GM19328 (cell line): ENCODE measurements around the gene C16orf82.
"Not testable (repeated sequence)": the region's sequence is repeated elsewhere in the genome, so short reads cannot be mapped to it uniquely, and the experiment has no call there.

ENCODE experiments used
- ATAC-seq: cut with Tn5 transposase; IDR thresholded peaks from one replicate; pipeline ENCODE4 v1.9.1; 2021; ENCODE audit warnings: mild to moderate bottlenecking, moderate library complexity; ENCODE audit not compliant: unreplicated experiment

Gene C16orf82

GRCh38 chr16:27086031-27086430 is 19.3 kb downstream of the C16orf82 start:
- not testable (repeated sequence) for ATAC-seq

GRCh38 chr16:27088216-27088615 is 21.5 kb downstream of the C16orf82 start:
- no peak for ATAC-seq

GRCh38 chr16:27096375-27096774 is 29.6 kb downstream of the C16orf82 start:
- no peak for ATAC-seq

GRCh38 chr16:27097800-27098230 is 31.1 kb downstream of the C16orf82 start:
- ATAC-seq, result no peak

- no peak for ATAC-seq
These were observed 31.8 kb downstream of the C16orf82 start for GRCh38 chr16:27098366-27099049.

GRCh38 chr16:27102701-27103575 is 36.2 kb downstream of the C16orf82 start:
- ATAC-seq, result no peak

GRCh38 chr16:27103954-27104353 is 37.2 kb downstream of the C16orf82 start:
- ATAC-seq, result no peak

- ATAC-seq, result no peak
These were observed 39.6 kb downstream of the C16orf82 start for GRCh38 chr16:27106305-27106704.

GRCh38 chr16:27107185-27107592 is 40.5 kb downstream of the C16orf82 start:
- no peak for ATAC-seq

GRCh38 chr16:27108051-27108770 is 41.5 kb downstream of the C16orf82 start:
- no peak for ATAC-seq

- no peak for ATAC-seq
These were observed 42.3 kb downstream of the C16orf82 start for GRCh38 chr16:27108826-27109665.

- no peak for ATAC-seq
These were observed 43.2 kb downstream of the C16orf82 start for GRCh38 chr16:27109666-27110523.

- no peak for ATAC-seq
These were observed 43.8 kb downstream of the C16orf82 start for GRCh38 chr16:27110524-27110896.

GRCh38 chr16:27111486-27111885 is 44.8 kb downstream of the C16orf82 start:
- no peak for ATAC-seq

- no peak for ATAC-seq
These were observed 45.5 kb downstream of the C16orf82 start for GRCh38 chr16:27112093-27112811.

- no peak for ATAC-seq
These were observed 46.7 kb downstream of the C16orf82 start for GRCh38 chr16:27113341-27113841.

GRCh38 chr16:27114006-27114405 is 47.3 kb downstream of the C16orf82 start:
- ATAC-seq, result no peak

- no peak for ATAC-seq
These were observed 51.8 kb downstream of the C16orf82 start for GRCh38 chr16:27118526-27118925.
